GM12892 (cell line): ENCODE results near the gene ABCC1.
A peak's percentile ranks its signal among the peaks of the same experiment; 100 is the strongest.
"Not testable (repeated sequence)": the region's sequence is repeated elsewhere in the genome, so short reads cannot be mapped to it uniquely, and the experiment has no call there.

Source experiments
- DNase-seq: peaks from one replicate; pipeline ENCODE4 v3.0.0; 2011; ENCODE audit not compliant: insufficient read length
- FAIRE-seq: peaks from 2 replicates; lab custom pipeline; 2011; peaks lifted over from hg19 to GRCh38; lab: Jason Lieb, UNC
- POLR2A ChIP-seq: IDR thresholded peaks from 2 replicates; pipeline ENCODE4 v1.6.1; 2011; ENCODE audit warnings: low read depth, low read length, control low read depth
- POLR2AphosphoS5 ChIP-seq: IDR thresholded peaks from 2 replicates; pipeline ENCODE4 v1.6.1; 2011; ENCODE audit warnings: low read depth, low read length, control low read depth
- TAF1 ChIP-seq: IDR thresholded peaks from 2 replicates; pipeline ENCODE4 v1.6.1; 2011; ENCODE audit warnings: low read depth, mild to moderate bottlenecking, control low read depth, low read length, borderline replicate concordance

ABCC1 gene

GRCh38 chr16:15950161-15950854 lies 892 bp downstream of the ABCC1 start:
- TF ChIP-seq POLR2AphosphoS5 = 0 out of 2 replicates have a peak, but pooled peaks have one; percentile 29
- no peak for TF ChIP-seq POLR2A
- DNase-seq (peak; percentile 48), FAIRE-seq (no peak)

DNA sequence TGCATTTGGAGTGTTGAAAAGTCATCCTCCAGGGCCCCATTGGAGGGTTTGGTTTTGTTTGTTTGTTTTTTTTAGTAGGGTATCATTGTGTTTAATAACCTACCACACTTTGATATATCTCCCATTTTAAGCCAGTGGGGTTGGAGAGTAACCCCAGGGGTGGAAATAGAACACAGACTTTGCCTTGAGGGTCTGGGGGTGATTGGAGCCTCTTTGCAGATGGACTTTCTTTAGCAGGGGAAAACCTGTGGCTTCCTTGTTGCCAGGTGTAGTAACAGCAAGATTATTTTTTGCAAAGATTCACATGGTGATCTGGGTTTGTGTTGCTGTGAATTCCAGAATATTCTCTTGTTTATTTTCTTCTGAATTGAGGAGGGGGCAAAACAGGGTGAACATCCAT lies 1.5 kb downstream of the ABCC1 start:
- FAIRE-seq (no peak), DNase-seq (no peak)
- no peak for TF ChIP-seq POLR2AphosphoS5

DNA sequence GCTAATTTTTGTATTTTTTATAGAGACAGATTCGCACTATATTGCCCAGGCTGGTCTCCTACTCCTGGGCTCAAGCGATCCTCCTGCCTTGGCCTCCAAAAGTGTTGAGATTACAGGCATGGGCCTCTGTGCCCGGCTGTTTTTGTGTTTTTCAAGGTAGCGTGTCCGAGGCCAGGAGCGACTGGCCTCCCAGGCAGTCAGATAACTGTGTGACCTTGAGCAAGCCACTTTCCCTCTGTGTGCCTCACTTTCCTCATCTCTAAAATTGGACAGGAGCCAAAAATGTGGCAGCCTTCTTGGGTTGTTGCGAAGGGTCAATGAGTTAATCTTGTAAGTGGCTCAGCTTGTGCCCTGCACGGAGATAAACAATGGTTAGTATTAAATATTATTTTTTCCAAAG lies 2.4 kb downstream of the ABCC1 start:
- no peak for FAIRE-seq
- DNase-seq = no peak
- TF ChIP-seq POLR2A (no peak), TAF1 (no peak), POLR2AphosphoS5 (no peak)

DNA sequence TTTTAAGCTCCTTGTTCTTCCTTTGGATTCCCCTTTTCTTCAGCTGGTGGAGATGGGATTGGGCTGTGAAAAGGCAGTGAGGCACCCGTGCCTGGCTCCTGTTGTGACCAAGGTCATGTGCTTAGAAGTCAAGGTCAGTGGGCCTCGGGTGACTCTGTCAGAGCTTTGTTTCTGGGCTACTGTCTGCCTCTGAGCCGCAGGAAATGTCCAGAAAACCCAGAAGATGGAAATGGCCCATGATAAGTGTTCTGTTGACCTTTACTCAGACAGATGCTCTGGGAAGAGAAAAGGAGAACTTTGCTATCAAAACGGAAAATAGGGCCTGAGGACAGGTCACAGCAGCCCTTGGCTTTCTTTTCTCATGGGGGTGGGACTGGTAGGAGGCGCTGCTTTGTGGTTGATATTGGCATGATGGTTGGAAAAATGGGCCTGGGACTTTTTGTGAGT lies 2.9 kb downstream of the ABCC1 start:
- no peak for DNase-seq
- no peak for FAIRE-seq
- TF ChIP-seq POLR2A (no peak), POLR2AphosphoS5 (no peak), TAF1 (no peak)

GRCh38 chr16:15953477-15953876 lies 4.1 kb downstream of the ABCC1 start:
- DNase-seq (no peak), FAIRE-seq (no peak)
- no peak for TF ChIP-seq POLR2AphosphoS5
- TF ChIP-seq TAF1 = no peak
- no peak for TF ChIP-seq POLR2A

- TF ChIP-seq POLR2AphosphoS5 = no peak
- TF ChIP-seq TAF1 = no peak
- no peak for TF ChIP-seq POLR2A
- DNase-seq = no peak
- FAIRE-seq = no peak
These were observed 4.8 kb downstream of the ABCC1 start for GRCh38 chr16:15953929-15954813.

DNA sequence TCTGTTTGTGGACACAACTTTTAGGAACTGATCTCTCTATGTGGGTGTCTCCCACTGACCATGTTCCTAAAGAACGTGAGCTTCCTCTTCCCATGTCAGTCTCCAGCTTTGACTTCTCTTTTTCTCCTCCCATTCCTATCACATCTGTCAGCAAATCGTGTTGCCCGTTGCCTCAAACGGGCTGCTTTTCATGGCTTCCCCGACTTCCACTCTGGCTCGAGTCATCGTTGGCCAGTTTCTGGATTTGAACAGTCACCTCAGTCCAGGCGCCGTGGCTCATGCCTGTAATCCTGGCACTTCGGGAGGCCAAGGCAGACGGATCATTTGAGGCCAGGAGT lies 5.4 kb downstream of the ABCC1 start:
- no peak for FAIRE-seq
- TF ChIP-seq POLR2AphosphoS5 (no peak), POLR2A (no peak), TAF1 (no peak)
- DNase-seq = no peak

DNA sequence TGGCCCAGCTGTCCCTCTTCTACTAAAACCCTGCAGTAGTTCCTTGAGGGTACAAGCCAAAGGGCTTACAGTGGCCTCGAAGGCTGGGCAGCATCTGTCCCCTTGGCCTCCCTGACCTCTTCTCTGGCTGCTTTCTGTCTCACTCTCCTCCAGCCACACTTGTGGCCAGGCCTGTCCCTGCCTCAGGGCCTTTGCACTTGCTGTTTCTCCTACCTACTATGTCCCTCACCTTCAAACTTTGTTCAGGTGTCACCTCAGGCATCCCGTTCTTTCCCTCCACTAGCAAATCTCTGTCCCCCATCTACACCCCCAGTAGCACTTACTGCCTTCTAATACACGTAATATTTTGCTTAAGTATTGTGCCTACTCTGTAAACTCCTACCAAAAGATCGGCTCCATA lies 6.0 kb downstream of the ABCC1 start:
- DNase-seq = no peak
- no peak for TF ChIP-seq POLR2A
- no peak for TF ChIP-seq TAF1
- no peak for TF ChIP-seq POLR2AphosphoS5
- FAIRE-seq = no peak

DNA sequence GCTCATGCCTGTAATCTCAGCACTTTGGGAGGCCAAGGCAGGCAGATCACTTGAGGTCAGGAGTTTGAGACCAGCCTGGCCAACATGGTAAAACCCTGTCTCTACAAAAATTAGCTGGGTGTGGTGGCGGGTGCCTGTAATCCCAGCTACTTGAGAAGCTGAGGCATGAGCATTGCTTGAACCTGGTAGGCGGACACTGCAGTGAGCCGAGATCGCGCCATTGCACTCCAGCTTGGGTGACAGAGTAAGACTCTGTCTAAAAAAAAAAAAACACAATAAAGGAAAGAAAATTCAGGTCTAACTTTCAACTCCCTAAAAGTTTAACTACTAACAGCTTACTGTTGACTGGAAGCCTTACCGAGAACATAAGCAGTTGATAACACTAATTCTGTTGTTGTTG lies 6.7 kb downstream of the ABCC1 start:
- not testable (repeated sequence) for DNase-seq, FAIRE-seq

GRCh38 chr16:15958703-15959348 lies 9.4 kb downstream of the ABCC1 start:
- TF ChIP-seq POLR2A = no peak

GRCh38 chr16:15960124-15960971 lies 10.9 kb downstream of the ABCC1 start:
- FAIRE-seq = no peak
- no peak for TF ChIP-seq POLR2A
- TF ChIP-seq POLR2AphosphoS5 = no peak
- no peak for TF ChIP-seq TAF1
- no peak for DNase-seq

More at GRCh38 chr16:15958703-15959348, 9.4 kb downstream of the ABCC1 start:
- DNase-seq (no peak), FAIRE-seq (no peak)
